ENCODE results near the gene FNDC5.

FNDC5 gene

DNA sequence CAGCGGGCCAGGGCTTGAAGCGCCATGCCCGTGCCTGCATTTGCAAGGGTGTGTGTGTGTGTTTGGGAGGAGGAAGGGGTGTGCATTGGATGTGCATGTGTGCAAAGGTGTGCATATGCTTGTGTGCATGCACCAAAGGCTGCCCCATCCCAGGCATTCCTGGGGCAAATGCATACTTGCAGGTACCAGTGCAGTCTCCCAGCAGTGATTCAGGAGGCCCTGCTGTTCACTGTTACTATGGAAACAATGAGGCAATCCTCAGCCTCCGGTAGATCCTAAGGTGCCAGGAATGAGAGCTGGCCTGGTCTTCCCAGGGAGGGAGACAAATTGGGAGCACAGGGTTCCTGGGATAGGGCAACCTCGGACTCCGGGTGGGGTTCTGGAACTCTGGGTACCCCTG, 7.5 kb upstream of the FNDC5 start:
- Histone ChIP-seq H4K8ac (ENCODE audit: low read depth, low read length) (no peak overlapping the region), H3K4ac (ENCODE audit: low read depth, low read length) (no peak overlapping the region), H3K79me2 (ENCODE audit: control insufficient read depth, insufficient read depth, low read length) (no peaks in the 10 kb centered on the region), H3K4me2 (ENCODE audit: low read length) (no peak overlapping the region), H3K56ac (ENCODE audit: low read length) (no peak overlapping the region), H2BK15ac (replicated peaks; ENCODE audit: low read depth) (no peak overlapping the region), H2BK5ac (ENCODE audit: low read length) (no peak overlapping the region), H3K9ac (ENCODE audit: low read length) (no peak overlapping the region), H3K79me1 (ENCODE audit: low read length) (no peaks in the 10 kb centered on the region), H4K5ac (ENCODE audit: low read length) (no peak overlapping the region), H2AK5ac (ENCODE audit: low read length) (no peak overlapping the region), H3K18ac (ENCODE audit: low read length) (no peak overlapping the region), H2BK120ac (ENCODE audit: low read depth, low read length) (no peak overlapping the region), H3K23ac (ENCODE audit: low read length) (no peak overlapping the region), H3K4me1 (ENCODE audit: control insufficient read depth, low read depth, low read length) (peaks cover 5% of the 10 kb centered on the region), H3K27me3 (ENCODE audit: insufficient read depth, low read length, poor library complexity) (no peaks in the 10 kb centered on the region), H3K36me3 (ENCODE audit: control insufficient read depth, insufficient read depth, low read length) (no peaks in the 10 kb centered on the region), H3K27ac (ENCODE audit: low read depth, low read length) (no peak overlapping the region), H3K4me3 (ENCODE audit: low read length) (no peak overlapping the region)
- no CpG with 5 or more reads among the region's 6 CpGs for WGBS (ENCODE audit: extremely low coverage, insufficient coverage, low lambda C conversion rate)
- DNase-seq, result peak; percentile 60

DNA sequence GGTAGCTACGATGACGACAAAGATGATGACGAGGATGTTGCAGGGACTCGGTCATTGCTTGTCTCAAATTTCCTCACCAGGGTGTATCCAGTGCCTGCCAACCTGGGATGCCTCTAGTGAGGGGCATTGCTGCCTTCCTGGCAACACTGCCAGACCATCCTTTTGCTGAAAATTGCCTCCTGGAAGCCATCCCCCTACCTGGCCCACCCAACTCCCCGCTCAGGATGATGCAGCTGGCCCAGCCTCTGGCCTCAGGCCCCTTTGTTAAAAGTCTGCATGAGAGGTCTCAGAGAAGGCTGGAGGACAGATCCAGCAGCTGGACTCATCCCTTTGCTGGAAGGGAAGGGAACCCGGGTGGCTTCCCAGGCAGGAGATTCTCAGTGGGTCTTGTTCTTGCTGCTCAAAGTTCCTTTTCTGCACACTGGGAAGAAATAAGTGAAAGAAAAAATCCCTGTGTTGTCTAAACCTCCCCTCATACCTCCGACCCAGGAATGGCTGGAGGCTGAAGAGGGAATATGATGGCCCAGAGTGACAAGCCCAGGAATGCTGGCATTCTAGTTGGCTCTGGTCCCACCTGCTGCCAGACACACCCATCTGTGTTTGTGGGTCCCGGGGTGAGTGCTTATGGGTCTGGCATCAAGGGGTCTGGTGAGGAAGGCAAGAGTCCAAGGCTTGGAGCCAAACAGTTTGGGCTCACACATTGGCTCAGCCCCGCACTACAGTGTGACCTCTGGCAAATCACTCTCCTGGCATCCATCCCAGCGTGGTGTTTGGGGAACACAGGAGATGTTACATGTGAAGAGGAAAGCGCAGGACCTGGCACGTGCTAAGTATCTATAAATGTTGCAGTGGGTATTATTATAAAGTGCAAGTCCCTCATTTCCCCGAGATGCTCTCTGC, 6.7 kb upstream of the FNDC5 start:
- H2BK15ac ChIP-seq (replicated peaks; ENCODE audit: low read depth), result no peak overlapping the region
- whole genome bisulfite sequencing (ENCODE audit: extremely low coverage, insufficient coverage, low lambda C conversion rate), result no CpG with 5 or more reads among the region's 13 CpGs
- H3K23ac ChIP-seq (ENCODE audit: low read length), result no peak overlapping the region
- H3K4ac ChIP-seq (ENCODE audit: low read depth, low read length), result no peak overlapping the region
- no peak overlapping the region for H3K18ac ChIP-seq (ENCODE audit: low read length)
- H3K4me1 ChIP-seq (ENCODE audit: control insufficient read depth, low read depth, low read length), result peaks cover 5% of the 10 kb centered on the region
- H2BK120ac ChIP-seq (ENCODE audit: low read depth, low read length), result no peak overlapping the region
- no peaks in the 10 kb centered on the region for H3K79me1 ChIP-seq (ENCODE audit: low read length)
- no peak overlapping the region for H4K8ac ChIP-seq (ENCODE audit: low read depth, low read length)
- no peak overlapping the region for H3K4me2 ChIP-seq (ENCODE audit: low read length)
- no peak for DNase-seq
- no peak overlapping the region for H3K4me3 ChIP-seq (ENCODE audit: low read length)
- H3K36me3 ChIP-seq (ENCODE audit: control insufficient read depth, insufficient read depth, low read length), result no peaks in the 10 kb centered on the region
- no peaks in the 10 kb centered on the region for H3K27me3 ChIP-seq (ENCODE audit: insufficient read depth, low read length, poor library complexity)
- H3K9ac ChIP-seq (ENCODE audit: low read length), result no peak overlapping the region
- H3K27ac ChIP-seq (ENCODE audit: low read depth, low read length), result no peak overlapping the region
- no peak overlapping the region for H2AK5ac ChIP-seq (ENCODE audit: low read length)
- H2BK5ac ChIP-seq (ENCODE audit: low read length), result no peak overlapping the region
- H3K79me2 ChIP-seq (ENCODE audit: control insufficient read depth, insufficient read depth, low read length), result no peaks in the 10 kb centered on the region
- H3K56ac ChIP-seq (ENCODE audit: low read length), result no peak overlapping the region
- no peak overlapping the region for H4K5ac ChIP-seq (ENCODE audit: low read length)

GRCh38 chr1:32876341-32877210, 5.9 kb upstream of the FNDC5 start:
- no peak overlapping the region for H4K8ac ChIP-seq (ENCODE audit: low read depth, low read length)
- WGBS (ENCODE audit: extremely low coverage, insufficient coverage, low lambda C conversion rate), result no CpG with 5 or more reads among the region's 16 CpGs
- no peaks in the 10 kb centered on the region for H3K79me2 ChIP-seq (ENCODE audit: control insufficient read depth, insufficient read depth, low read length)
- H3K23ac ChIP-seq (ENCODE audit: low read length), result no peak overlapping the region
- H3K4me3 ChIP-seq (ENCODE audit: low read length), result no peak overlapping the region
- no peaks in the 10 kb centered on the region for H3K36me3 ChIP-seq (ENCODE audit: control insufficient read depth, insufficient read depth, low read length)
- H3K56ac ChIP-seq (ENCODE audit: low read length), result no peak overlapping the region
- peak; percentile 60 for DNase-seq
- no peaks in the 10 kb centered on the region for H3K79me1 ChIP-seq (ENCODE audit: low read length)
- no peak overlapping the region for H3K4me2 ChIP-seq (ENCODE audit: low read length)
- peaks cover 10% of the 10 kb centered on the region for H3K4me1 ChIP-seq (ENCODE audit: control insufficient read depth, low read depth, low read length)
- H3K9ac ChIP-seq (ENCODE audit: low read length), result peak overlapping the region; percentile 4
- H2BK120ac ChIP-seq (ENCODE audit: low read depth, low read length), result no peak overlapping the region
- H2BK15ac ChIP-seq (replicated peaks; ENCODE audit: low read depth), result no peak overlapping the region
- H2BK5ac ChIP-seq (ENCODE audit: low read length), result no peak overlapping the region
- no peak overlapping the region for H2AK5ac ChIP-seq (ENCODE audit: low read length)
- H4K5ac ChIP-seq (ENCODE audit: low read length), result no peak overlapping the region
- no peak overlapping the region for H3K18ac ChIP-seq (ENCODE audit: low read length)
- H3K27me3 ChIP-seq (ENCODE audit: insufficient read depth, low read length, poor library complexity), result no peaks in the 10 kb centered on the region
- no peak overlapping the region for H3K27ac ChIP-seq (ENCODE audit: low read depth, low read length)
- H3K4ac ChIP-seq (ENCODE audit: low read depth, low read length), result no peak overlapping the region

DNA sequence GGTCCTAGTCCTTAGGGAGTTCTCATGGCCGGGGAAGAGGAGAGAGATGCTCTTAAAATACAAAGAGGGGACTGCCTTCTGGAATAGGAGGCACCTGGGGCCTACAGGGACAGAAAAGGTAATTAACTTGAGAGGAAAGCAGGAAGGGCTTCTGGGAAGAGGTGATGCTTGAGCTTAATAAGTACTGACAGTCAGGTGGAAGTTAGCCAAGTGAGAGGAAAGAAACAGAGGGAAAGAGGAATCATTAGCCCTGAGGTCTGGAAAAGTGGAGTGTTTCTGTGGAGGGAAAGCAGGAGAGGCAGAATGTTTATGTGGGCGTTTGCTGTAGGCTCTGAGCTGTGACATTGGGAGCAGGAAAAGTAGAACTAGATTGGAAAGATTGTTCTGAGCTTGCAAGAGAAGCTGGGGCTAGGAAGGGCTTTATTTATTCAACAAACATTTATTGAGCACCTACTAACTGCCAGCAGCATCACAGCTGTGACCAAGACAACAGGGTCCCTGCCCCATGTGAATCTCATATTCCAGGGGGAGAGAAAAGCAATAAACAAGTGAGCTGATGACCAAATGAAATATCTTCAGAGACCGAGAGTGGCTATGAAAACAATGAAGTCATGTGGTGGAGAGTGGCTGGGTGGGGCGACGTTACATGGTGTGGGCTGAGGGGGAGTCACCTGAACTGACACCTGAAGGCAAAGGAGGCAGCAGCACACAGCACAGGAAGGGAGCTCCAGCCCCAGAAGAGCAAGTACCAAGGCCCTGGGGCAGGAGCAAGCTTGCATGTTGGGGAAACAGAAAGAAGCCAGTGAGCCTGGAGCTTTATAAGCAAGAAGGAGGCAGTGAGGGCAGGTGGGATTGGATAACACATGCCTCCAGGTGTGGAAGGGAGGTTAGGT, 4.4 kb upstream of the FNDC5 start:
- H2AK5ac ChIP-seq (ENCODE audit: low read length), result no peak overlapping the region
- no peak overlapping the region for H3K9ac ChIP-seq (ENCODE audit: low read length)
- H3K36me3 ChIP-seq (ENCODE audit: control insufficient read depth, insufficient read depth, low read length), result no peaks in the 10 kb centered on the region
- H3K4me3 ChIP-seq (ENCODE audit: low read length), result no peak overlapping the region
- H3K27ac ChIP-seq (ENCODE audit: low read depth, low read length), result no peak overlapping the region
- H3K18ac ChIP-seq (ENCODE audit: low read length), result no peak overlapping the region
- H3K23ac ChIP-seq (ENCODE audit: low read length), result no peak overlapping the region
- H2BK15ac ChIP-seq (replicated peaks; ENCODE audit: low read depth), result no peak overlapping the region
- H3K4ac ChIP-seq (ENCODE audit: low read depth, low read length), result no peak overlapping the region
- H3K27me3 ChIP-seq (ENCODE audit: insufficient read depth, low read length, poor library complexity), result no peaks in the 10 kb centered on the region
- H2BK5ac ChIP-seq (ENCODE audit: low read length), result no peak overlapping the region
- H4K5ac ChIP-seq (ENCODE audit: low read length), result no peak overlapping the region
- H4K8ac ChIP-seq (ENCODE audit: low read depth, low read length), result no peak overlapping the region
- no peak overlapping the region for H2BK120ac ChIP-seq (ENCODE audit: low read depth, low read length)
- peaks cover 11% of the 10 kb centered on the region for H3K4me1 ChIP-seq (ENCODE audit: control insufficient read depth, low read depth, low read length)
- H3K79me1 ChIP-seq (ENCODE audit: low read length), result no peaks in the 10 kb centered on the region
- whole genome bisulfite sequencing (ENCODE audit: extremely low coverage, insufficient coverage, low lambda C conversion rate), result no CpG with 5 or more reads among the region's 5 CpGs
- H3K56ac ChIP-seq (ENCODE audit: low read length), result peak overlapping the region; percentile 2
- no peaks in the 10 kb centered on the region for H3K79me2 ChIP-seq (ENCODE audit: control insufficient read depth, insufficient read depth, low read length)
- H3K4me2 ChIP-seq (ENCODE audit: low read length), result no peak overlapping the region
- no peak for DNase-seq

- Histone ChIP-seq H3K79me1 (ENCODE audit: low read length) (no peaks in the 10 kb centered on the region), H3K56ac (ENCODE audit: low read length) (no peak overlapping the region), H2AK5ac (ENCODE audit: low read length) (no peak overlapping the region), H3K18ac (ENCODE audit: low read length) (no peak overlapping the region), H2BK15ac (replicated peaks; ENCODE audit: low read depth) (no peak overlapping the region), H3K4me3 (ENCODE audit: low read length) (no peak overlapping the region), H2BK120ac (ENCODE audit: low read depth, low read length) (no peak overlapping the region), H3K79me2 (ENCODE audit: control insufficient read depth, insufficient read depth, low read length) (no peaks in the 10 kb centered on the region), H3K23ac (ENCODE audit: low read length) (no peak overlapping the region), H4K5ac (ENCODE audit: low read length) (no peak overlapping the region), H4K8ac (ENCODE audit: low read depth, low read length) (no peak overlapping the region), H3K36me3 (ENCODE audit: control insufficient read depth, insufficient read depth, low read length) (no peaks in the 10 kb centered on the region), H3K27me3 (ENCODE audit: insufficient read depth, low read length, poor library complexity) (no peaks in the 10 kb centered on the region), H2BK5ac (ENCODE audit: low read length) (no peak overlapping the region), H3K9ac (ENCODE audit: low read length) (no peak overlapping the region), H3K27ac (ENCODE audit: low read depth, low read length) (no peak overlapping the region), H3K4me1 (ENCODE audit: control insufficient read depth, low read depth, low read length) (peaks cover 11% of the 10 kb centered on the region), H3K4ac (ENCODE audit: low read depth, low read length) (no peak overlapping the region), H3K4me2 (ENCODE audit: low read length) (no peak overlapping the region)
- no peak for DNase-seq
- no CpG with 5 or more reads among the region's 5 CpGs for WGBS (ENCODE audit: extremely low coverage, insufficient coverage, low lambda C conversion rate)
These were observed 2.8 kb upstream of the FNDC5 start for GRCh38 chr1:32873484-32873883.

All from mesendoderm (in vitro differentiated cells).